OCI-LY7 (cell line): ENCODE measurements around the gene FAM83D. TPM values are rescaled to one million over a fixed set of nuclear protein-coding genes. Genes with fewer than 3 reads are reported as not detected.
A peak's percentile ranks its signal among the peaks of the same experiment; 100 is the strongest.

Source experiments
- BruUV-seq: library from RNA; stranded (reverse); fragments of 400-500 nt; replicated peaks from 2 replicates; lab custom pipeline; 2021; lab: Mats Ljungman, UMichigan
- CTCF ChIA-PET: fragments of 300-600 bp; sonication (Branson Sonifier 250); formaldehyde crosslinking; loops from one replicate; lab custom pipeline; 2022; ENCODE audit warnings: antibody characterized with exemption; ENCODE audit not compliant: unreplicated experiment; lab: Charles Lee
- POLR2A ChIA-PET: fragments of 300-600 bp; sonication (Branson Sonifier 250); formaldehyde crosslinking; loops from one replicate; lab custom pipeline; 2022; ENCODE audit warnings: antibody characterized with exemption; lab: Charles Lee
- DNase-seq: peaks from one replicate; pipeline ENCODE4 v3.0.0-alpha.2; 2015; ENCODE audit warnings: low spot score
- H2AFZ ChIP-seq: fragments of 200-600 bp; sonication (generic), shearing (Covaris generic); 2 replicates; pipeline ENCODE4 v1.6.1; 2014; ENCODE audit warnings: mild to moderate bottlenecking, antibody characterized with exemption, low read length, moderate library complexity
- H3K27ac ChIP-seq: fragments of 200-600 bp; sonication (generic); 2 replicates; pipeline ENCODE4 v1.5.1; 2014; ENCODE audit warnings: mixed run types, low read depth, mild to moderate bottlenecking, moderate library complexity, low read length, inconsistent platforms; ENCODE audit not compliant: poor library complexity, severe bottlenecking
- H3K36me3 ChIP-seq: fragments of 200-600 bp; sonication (generic); 2 replicates; pipeline ENCODE4 v1.6.1; 2014; ENCODE audit warnings: mild to moderate bottlenecking, antibody characterized with exemption, low read length, moderate library complexity, mixed read lengths; ENCODE audit not compliant: insufficient read depth
- H3K4me1 ChIP-seq: fragments of 200-600 bp; sonication (generic); 2 replicates; pipeline ENCODE4 v1.5.1; 2014; ENCODE audit warnings: mild to moderate bottlenecking, low read length; ENCODE audit not compliant: insufficient read depth, poor library complexity, severe bottlenecking
- H3K4me2 ChIP-seq: fragments of 200-600 bp; sonication (generic); 2 replicates; pipeline ENCODE4 v1.6.1; 2014; ENCODE audit warnings: mild to moderate bottlenecking, low read length
- H3K4me3 ChIP-seq: fragments of 200-600 bp; sonication (generic); 2 replicates; pipeline ENCODE4 v1.5.1; 2014; ENCODE audit warnings: mild to moderate bottlenecking, low read depth, low read length; ENCODE audit not compliant: poor library complexity, severe bottlenecking
- H3K79me2 ChIP-seq: fragments of 200-600 bp; sonication (generic); 2 replicates; pipeline ENCODE4 v1.6.1; 2016; ENCODE audit warnings: low read depth, mild to moderate bottlenecking, low read length, moderate library complexity, mixed read lengths; ENCODE audit not compliant: insufficient read depth
- H3K9me2 ChIP-seq: fragments of 200-600 bp; sonication (generic); 2 replicates; pipeline ENCODE4 v1.6.1; 2016; ENCODE audit warnings: mild to moderate bottlenecking, low read length, mixed read lengths; ENCODE audit not compliant: insufficient read depth
- H3K9me3 ChIP-seq: fragments of 200-600 bp; sonication (generic); 2 replicates; pipeline ENCODE4 v1.6.1; 2014; ENCODE audit warnings: mild to moderate bottlenecking, mixed run types, low read length, mixed read lengths
- H4K20me1 ChIP-seq: fragments of 200-600 bp; sonication (generic); 2 replicates; pipeline ENCODE4 v1.6.1; 2014; ENCODE audit warnings: mild to moderate bottlenecking, antibody characterized with exemption, low read length, moderate library complexity, mixed read lengths; ENCODE audit not compliant: insufficient read depth
- EZH2phosphoT487 ChIP-seq: fragments of 200-600 bp; sonication (generic); IDR thresholded peaks from 2 replicates; pipeline ENCODE4 v1.6.1; 2018; ENCODE audit warnings: low read depth, borderline replicate concordance, mild to moderate bottlenecking, mixed run types, antibody characterized with exemption, low read length, moderate library complexity, mixed read lengths
- intact Hi-C: fragments of 100-400 bp; cut with micrococcal nuclease; formaldehyde crosslinking; loops from one replicate; pipeline ENCODE4 v1.10.0; 2022; ENCODE audit not compliant: unreplicated experiment
- total RNA-seq, 2 experiments: library from RNA; depleted of rRNA in 1 of 2; stranded (reverse); fragments of >200 nt in 1 of 2; shearing (Covaris generic) in 1 of 2; gene quantifications; 2 replicates each; pipeline ENCODE4 v1.2.3, GENCODE V29; 2014 to 2022
- TF ChIP-seq, protein P1 (sequence below): fragments of 200-600 bp; sonication (generic); conservative IDR thresholded peaks from 2 replicates; pipeline ENCODE4 v1.5.1; 2014; ENCODE audit warnings: mild to moderate bottlenecking, antibody characterized with exemption, low read length, moderate library complexity, mixed read lengths

Gene FAM83D
- total RNA-seq, 2 experiments from 2014 or later: 32.6 to 48.2 TPM

- POLR2A ChIA-PET: no interaction called here
- H3K36me3 ChIP-seq: peaks cover 96% of the 10 kb centered on the region
- H3K4me3 ChIP-seq: peak overlapping the region; percentile 14
- no peak overlapping the region for H3K27ac ChIP-seq
- intact Hi-C loops: no loop called here
- DNase-seq: no peak
- BruUV-seq: no TSS peak
- H3K4me2 ChIP-seq: peak overlapping the region; percentile 35; the same call in 1 of the 2 replicates
- no peaks in the 10 kb centered on the region for H3K9me2 ChIP-seq
- H2AFZ ChIP-seq: no peak overlapping the region
- H3K79me2 ChIP-seq: peaks cover 100% of the 10 kb centered on the region
- TF ChIP-seq, protein P1, sequence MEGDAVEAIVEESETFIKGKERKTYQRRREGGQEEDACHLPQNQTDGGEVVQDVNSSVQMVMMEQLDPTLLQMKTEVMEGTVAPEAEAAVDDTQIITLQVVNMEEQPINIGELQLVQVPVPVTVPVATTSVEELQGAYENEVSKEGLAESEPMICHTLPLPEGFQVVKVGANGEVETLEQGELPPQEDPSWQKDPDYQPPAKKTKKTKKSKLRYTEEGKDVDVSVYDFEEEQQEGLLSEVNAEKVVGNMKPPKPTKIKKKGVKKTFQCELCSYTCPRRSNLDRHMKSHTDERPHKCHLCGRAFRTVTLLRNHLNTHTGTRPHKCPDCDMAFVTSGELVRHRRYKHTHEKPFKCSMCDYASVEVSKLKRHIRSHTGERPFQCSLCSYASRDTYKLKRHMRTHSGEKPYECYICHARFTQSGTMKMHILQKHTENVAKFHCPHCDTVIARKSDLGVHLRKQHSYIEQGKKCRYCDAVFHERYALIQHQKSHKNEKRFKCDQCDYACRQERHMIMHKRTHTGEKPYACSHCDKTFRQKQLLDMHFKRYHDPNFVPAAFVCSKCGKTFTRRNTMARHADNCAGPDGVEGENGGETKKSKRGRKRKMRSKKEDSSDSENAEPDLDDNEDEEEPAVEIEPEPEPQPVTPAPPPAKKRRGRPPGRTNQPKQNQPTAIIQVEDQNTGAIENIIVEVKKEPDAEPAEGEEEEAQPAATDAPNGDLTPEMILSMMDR: no peak
- TF ChIP-seq EZH2phosphoT487: no peak
- peaks cover 59% of the 10 kb centered on the region for H4K20me1 ChIP-seq
- CTCF ChIA-PET: no interaction called here
- H3K9me3 ChIP-seq: no peaks in the 10 kb centered on the region
- peaks cover 51% of the 10 kb centered on the region for H3K4me1 ChIP-seq
Measured at GRCh38 chr20:38932457-38933120, 6.4 kb downstream of the FAM83D start.

- no peak overlapping the region for H2AFZ ChIP-seq
- no peak overlapping the region for H3K27ac ChIP-seq
- TSS peak; percentile 12 for BruUV-seq
- intact Hi-C loops: no loop called here
- peaks cover 37% of the 10 kb centered on the region for H3K4me1 ChIP-seq
- no peaks in the 10 kb centered on the region for H3K9me3 ChIP-seq
- H3K79me2 ChIP-seq: peaks cover 100% of the 10 kb centered on the region
- peaks cover 96% of the 10 kb centered on the region for H3K36me3 ChIP-seq
- no peak for TF ChIP-seq EZH2phosphoT487
- TF ChIP-seq, protein P1: no peak
- no peak overlapping the region for H3K4me3 ChIP-seq
- ChIA-PET CTCF (no interaction called here), POLR2A (interaction anchor here (1.1 kb wide), 1 partner anchor 26 kb away, joined by 7 read pairs; no protein-coding TSS in a partner anchor)
- no peak overlapping the region for H3K4me2 ChIP-seq
- H3K9me2 ChIP-seq: no peaks in the 10 kb centered on the region
- no peak for DNase-seq
- peaks cover 62% of the 10 kb centered on the region for H4K20me1 ChIP-seq
Measured at GRCh38 chr20:38934530-38934929, 8.3 kb downstream of the FAM83D start.

DNA sequence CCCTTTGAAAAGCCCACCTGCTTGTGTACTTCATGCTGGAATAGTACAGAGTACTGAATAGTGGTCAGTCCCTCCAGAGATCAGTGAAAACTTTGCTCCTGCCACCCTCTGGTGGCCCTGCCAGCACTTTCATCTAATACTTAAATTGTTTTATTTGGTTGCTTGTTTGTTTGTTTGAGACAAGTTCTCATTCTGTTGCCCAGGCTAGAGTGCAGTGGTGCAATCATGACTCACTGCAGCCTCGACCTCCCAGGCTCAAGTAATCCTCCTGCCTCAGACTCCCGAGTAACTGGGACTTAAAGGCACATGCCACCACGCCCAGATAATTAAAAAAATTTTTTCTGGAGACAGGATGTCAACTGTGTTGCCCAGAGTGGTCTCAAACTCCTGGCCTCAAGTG lies 9.1 kb downstream of the FAM83D start:
- Histone ChIP-seq H3K36me3 (peaks cover 96% of the 10 kb centered on the region), H3K9me3 (no peaks in the 10 kb centered on the region), H3K4me3 (no peak overlapping the region), H3K4me2 (no peak overlapping the region), H2AFZ (no peak overlapping the region), H3K27ac (no peak overlapping the region), H3K9me2 (no peaks in the 10 kb centered on the region), H4K20me1 (peaks cover 62% of the 10 kb centered on the region), H3K79me2 (peaks cover 100% of the 10 kb centered on the region), H3K4me1 (peaks cover 29% of the 10 kb centered on the region)
- BruUV-seq: no TSS peak
- POLR2A ChIA-PET: no interaction called here
- no peak for TF ChIP-seq EZH2phosphoT487
- TF ChIP-seq, protein P1: peak; percentile 53
- DNase-seq: no peak
- intact Hi-C loops: no loop called here
- CTCF ChIA-PET: no interaction called here
